GM06990 (cell line): ENCODE results near the gene MRPL36.
"Not testable (repeated sequence)": the region's sequence is repeated elsewhere in the genome, so short reads cannot be mapped to it uniquely, and the experiment has no call there.

ENCODE experiments used
- DNase-seq: peaks from one replicate; pipeline ENCODE4 v3.0.0-alpha.2; 2011; ENCODE audit not compliant: insufficient read length; ENCODE audit errors: extremely low read depth
- H3K27me3 ChIP-seq: replicated peaks from 2 replicates; pipeline ENCODE4 v1.6.0; 2011; ENCODE audit warnings: low read length; ENCODE audit not compliant: control insufficient read depth, insufficient read depth
- H3K36me3 ChIP-seq: 2 replicates; pipeline ENCODE4 v1.5.1; 2011; ENCODE audit warnings: low read length; ENCODE audit not compliant: control insufficient read depth, insufficient read depth
- H3K4me3 ChIP-seq: replicated peaks from 2 replicates; pipeline ENCODE4 v1.5.1; 2011; ENCODE audit warnings: low read depth, mild to moderate bottlenecking, control low read depth, low read length
- CTCF ChIP-seq: IDR thresholded peaks from 2 replicates; pipeline ENCODE4 v1.5.1; 2011; ENCODE audit warnings: low read length, control low read depth, mild to moderate bottlenecking, inconsistent platforms; ENCODE audit not compliant: insufficient read depth, poor library complexity, severe bottlenecking

The MRPL36 gene

DNA sequence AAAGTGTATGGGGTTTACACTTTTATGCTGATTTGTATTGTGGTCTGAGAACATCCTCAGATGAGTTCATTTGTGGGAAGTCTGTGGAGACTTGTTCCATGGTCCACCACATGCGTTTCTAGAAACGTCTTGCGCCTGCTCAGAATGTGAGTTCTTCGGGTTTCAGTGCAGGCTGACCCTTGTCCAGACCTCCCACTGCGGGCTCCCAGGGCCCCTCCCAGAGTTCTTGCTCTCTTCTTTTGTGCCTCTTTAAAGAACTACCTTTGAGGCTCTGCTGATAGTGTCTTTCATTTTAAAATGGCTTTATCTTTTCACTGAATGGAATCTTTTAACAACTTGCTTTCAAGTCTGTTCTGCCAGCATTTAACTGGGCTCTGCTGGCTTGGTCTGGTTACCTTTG is 19.1 kb upstream of the MRPL36 start:
- Histone ChIP-seq H3K36me3 (peaks cover 25% of the 10 kb centered on the region), H3K27me3 (no peaks in the 10 kb centered on the region), H3K4me3 (no peak overlapping the region)

GRCh38 chr5:1817261-1818043 is 17.8 kb upstream of the MRPL36 start:
- no peak for TF ChIP-seq CTCF

More for the DNA sequence above, 19.1 kb upstream of the MRPL36 start:
- no peak for DNase-seq
- no peak for TF ChIP-seq CTCF

DNA sequence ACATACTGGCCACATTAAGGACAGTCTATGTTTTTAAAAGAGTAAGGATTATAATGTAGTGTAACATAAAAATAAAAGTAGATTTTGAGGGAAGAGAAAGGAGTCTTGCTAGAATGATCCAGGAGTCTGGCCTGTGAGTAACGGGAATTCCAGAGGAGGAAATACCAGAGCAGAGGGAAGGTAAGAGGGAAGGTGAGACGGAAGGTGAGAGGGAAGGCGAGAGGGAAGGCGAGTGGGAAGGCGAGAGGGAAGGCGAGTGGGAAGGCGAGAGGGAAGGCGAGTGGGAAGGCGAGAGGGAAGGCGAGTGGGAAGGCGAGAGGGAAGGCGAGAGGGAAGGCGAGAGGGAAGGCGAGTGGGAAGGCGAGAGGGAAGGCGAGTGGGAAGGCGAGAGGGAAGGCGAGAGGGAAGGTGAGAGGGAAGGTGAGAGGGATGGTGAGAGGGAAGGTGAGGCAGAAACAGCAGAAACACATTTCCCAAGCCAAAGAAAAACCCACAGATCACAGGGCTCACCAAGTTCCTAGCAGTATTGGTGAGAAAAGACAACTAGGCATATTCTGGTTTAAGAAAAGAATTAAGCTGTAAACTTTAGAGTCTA is 17.0 kb upstream of the MRPL36 start:
- not testable (repeated sequence) for DNase-seq, H3K4me3 ChIP-seq, H3K27me3 ChIP-seq
- H3K36me3 ChIP-seq, result peaks cover 31% of the 10 kb centered on the region

More at GRCh38 chr5:1817261-1818043, 17.8 kb upstream of the MRPL36 start:
- Histone ChIP-seq H3K36me3 (peaks cover 29% of the 10 kb centered on the region), H3K4me3 (no peak overlapping the region), H3K27me3 (no peaks in the 10 kb centered on the region)
- DNase-seq, result no peak

GRCh38 chr5:1815881-1816292 is 16.2 kb upstream of the MRPL36 start:
- TF ChIP-seq CTCF, result no peak

GRCh38 chr5:1815071-1815786 is 15.6 kb upstream of the MRPL36 start:
- TF ChIP-seq CTCF, result no peak
- no peaks in the 10 kb centered on the region for H3K27me3 ChIP-seq
- no peak overlapping the region for H3K4me3 ChIP-seq
- no peak for DNase-seq
- H3K36me3 ChIP-seq, result peaks cover 26% of the 10 kb centered on the region

More at GRCh38 chr5:1815881-1816292, 16.2 kb upstream of the MRPL36 start:
- Histone ChIP-seq H3K4me3 (no peak overlapping the region), H3K27me3 (no peaks in the 10 kb centered on the region), H3K36me3 (peaks cover 29% of the 10 kb centered on the region)
- DNase-seq, result no peak
